Stimulated activated CD8-positive, alpha-beta memory T cell treated with anti-CD3 and anti-CD28 coated beads, Interleukin-7, amount 100 ng/mL, for 24 hours (primary cell): Measurements from ENCODE around the gene DRICH1.
"Not testable (repeated sequence)": the region's sequence is repeated elsewhere in the genome, so short reads cannot be mapped to it uniquely, and the experiment has no call there.

Experiments
- DNase-seq: peaks from one replicate; pipeline ENCODE4 v3.0.0-alpha.2; 2020; ENCODE audit warnings: low read depth

Gene DRICH1

GRCh38 chr22:23598805-23599518 is 33.2 kb downstream of the DRICH1 start:
- DNase-seq = no peak

GRCh38 chr22:23597576-23598268 is 34.4 kb downstream of the DRICH1 start:
- DNase-seq = not testable (repeated sequence)

GRCh38 chr22:23595904-23596303 is 36.2 kb downstream of the DRICH1 start:
- DNase-seq = not testable (repeated sequence)

- DNase-seq = no peak
Measured at GRCh38 chr22:23591846-23592245, 40.3 kb downstream of the DRICH1 start.

- peak; percentile 44 for DNase-seq
Measured at GRCh38 chr22:23591201-23591791, 40.8 kb downstream of the DRICH1 start.

DNA sequence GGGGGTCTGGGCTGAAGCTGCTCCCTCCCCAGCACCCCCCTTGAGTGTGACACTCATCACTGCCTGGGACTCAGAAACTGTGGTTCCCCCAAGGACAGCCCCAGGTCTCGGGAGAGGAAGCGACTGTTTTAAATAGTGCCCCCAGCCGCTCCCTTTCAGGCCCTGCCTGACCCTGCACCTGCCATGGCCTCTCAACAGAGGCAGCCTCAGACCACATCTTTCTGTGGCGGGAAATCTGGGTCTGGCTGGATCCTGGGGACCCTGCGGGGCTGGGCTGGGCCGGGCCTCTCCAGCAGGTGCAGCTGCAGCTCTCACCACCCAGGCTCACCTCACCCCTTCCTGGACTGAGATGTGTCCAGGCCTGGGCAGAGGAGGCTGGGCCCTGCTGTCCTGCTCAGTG is 48.3 kb downstream of the DRICH1 start:
- DNase-seq = no peak

GRCh38 chr22:23583153-23583552 is 49.0 kb downstream of the DRICH1 start:
- DNase-seq = no peak

DNA sequence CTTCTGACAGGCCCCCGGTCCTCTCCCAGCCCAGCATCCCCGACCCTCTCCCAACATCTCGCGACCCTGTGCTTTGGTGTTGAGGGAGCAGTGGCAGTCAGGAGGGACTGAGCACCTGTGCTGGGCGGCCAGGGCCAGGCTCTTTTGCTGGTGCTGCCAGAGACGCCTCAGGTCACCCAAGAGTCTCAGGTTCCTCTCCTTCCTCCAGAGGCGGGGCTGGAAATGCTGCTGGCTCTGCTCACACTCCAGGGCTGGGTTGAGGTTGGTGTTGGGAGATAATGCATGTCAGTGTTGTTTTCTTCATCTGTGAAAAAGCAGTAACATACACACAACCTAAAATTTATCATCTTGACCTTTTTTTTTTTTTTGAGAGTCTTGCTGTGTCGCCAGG is 50.9 kb downstream of the DRICH1 start:
- DNase-seq = no peak

- no peak for DNase-seq
Measured at GRCh38 chr22:23580576-23581259, 51.4 kb downstream of the DRICH1 start.

DNA sequence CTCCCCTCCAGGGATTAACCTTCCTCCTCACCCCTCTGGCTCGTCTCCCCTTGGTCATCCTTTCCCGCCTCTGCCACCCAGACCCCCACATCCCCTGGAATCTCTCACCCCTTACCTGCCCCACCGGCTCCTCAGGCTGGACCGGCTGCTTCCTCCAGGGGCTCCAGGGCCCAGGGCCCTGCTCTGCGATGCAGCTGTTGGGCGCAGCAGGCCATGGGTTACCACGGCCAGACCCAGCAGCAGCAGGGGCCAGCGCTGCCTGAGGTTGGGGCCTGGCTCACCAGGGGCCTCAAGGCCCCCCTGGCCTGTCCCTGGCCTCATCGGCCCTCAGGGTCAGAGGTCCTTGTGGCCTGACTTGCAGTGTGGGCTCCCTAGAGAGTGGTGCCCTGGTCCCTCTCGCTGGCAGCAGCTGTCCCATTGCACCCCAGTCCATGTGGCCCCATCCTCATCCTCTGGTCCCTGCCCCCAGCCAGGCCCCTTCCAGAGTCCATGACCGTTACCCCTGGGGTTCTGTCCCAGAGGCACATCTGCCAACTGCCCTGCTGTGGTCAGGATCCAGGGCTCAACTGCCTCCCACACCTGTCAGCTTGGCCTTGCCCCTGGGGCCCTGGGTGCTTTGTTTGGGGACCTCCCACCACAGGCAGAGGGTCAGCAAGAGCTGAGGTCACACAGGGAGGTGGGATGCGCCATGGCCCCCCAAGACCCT is 52.1 kb downstream of the DRICH1 start, which contains the start of gene IGLL1:
IGLL1 (minus strand) TSS at position 421 of the 706 bp plus-strand sequence; CDS start at position 321, 100 bp downstream.
- DNase-seq = no peak

DNA sequence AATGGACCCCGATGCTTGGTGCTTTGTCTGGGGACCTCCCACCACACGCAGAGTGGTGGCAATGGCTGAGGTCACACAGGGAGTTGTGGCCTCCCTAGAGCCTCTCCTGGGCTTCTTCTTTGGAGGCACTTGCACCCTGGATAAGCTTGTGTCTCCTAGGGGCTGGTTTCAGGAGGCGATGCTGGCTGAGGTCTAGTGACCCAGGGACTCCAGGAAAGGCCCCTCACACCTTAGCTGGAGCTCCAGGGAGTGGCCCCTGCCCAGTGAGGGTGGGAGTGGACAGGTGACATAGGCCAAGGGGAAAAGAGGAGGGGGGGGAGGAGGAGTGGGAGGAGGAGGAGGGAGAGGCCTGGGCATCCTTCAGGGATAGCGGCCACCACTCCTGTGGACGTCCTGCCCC is 52.8 kb downstream of the DRICH1 start:
- no peak for DNase-seq

DNA sequence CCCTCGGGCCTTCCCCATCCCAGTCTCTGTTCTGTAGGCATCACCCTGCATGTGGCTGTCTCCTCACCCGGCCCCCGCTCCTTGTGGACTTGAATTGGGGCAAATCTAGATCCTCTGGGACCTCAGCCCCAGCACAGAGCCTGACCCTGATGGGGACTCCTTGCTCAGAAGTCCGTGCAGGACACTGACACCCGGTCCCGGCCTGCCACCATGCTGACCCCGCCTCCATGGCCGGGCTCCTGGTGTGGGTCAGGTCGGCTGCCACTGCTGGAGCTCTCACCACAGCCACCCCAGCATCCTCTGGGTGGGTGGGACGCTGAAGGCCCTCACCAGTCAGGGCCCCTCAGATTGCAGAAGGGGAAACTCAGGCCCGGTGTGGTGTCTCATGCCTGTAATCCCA is 53.8 kb downstream of the DRICH1 start:
- no peak for DNase-seq

- no peak for DNase-seq
Measured at GRCh38 chr22:23576681-23577080, 55.4 kb downstream of the DRICH1 start.

- no peak for DNase-seq
Measured at GRCh38 chr22:23575601-23576000, 56.5 kb downstream of the DRICH1 start.

GRCh38 chr22:23574877-23575276 is 57.2 kb downstream of the DRICH1 start:
- no peak for DNase-seq

- no peak for DNase-seq
Measured at GRCh38 chr22:23574371-23574811, 57.7 kb downstream of the DRICH1 start.

GRCh38 chr22:23573701-23574235 is 58.4 kb downstream of the DRICH1 start:
- DNase-seq = not testable (repeated sequence)

GRCh38 chr22:23573106-23573505 is 59.0 kb downstream of the DRICH1 start:
- not testable (repeated sequence) for DNase-seq

DNA sequence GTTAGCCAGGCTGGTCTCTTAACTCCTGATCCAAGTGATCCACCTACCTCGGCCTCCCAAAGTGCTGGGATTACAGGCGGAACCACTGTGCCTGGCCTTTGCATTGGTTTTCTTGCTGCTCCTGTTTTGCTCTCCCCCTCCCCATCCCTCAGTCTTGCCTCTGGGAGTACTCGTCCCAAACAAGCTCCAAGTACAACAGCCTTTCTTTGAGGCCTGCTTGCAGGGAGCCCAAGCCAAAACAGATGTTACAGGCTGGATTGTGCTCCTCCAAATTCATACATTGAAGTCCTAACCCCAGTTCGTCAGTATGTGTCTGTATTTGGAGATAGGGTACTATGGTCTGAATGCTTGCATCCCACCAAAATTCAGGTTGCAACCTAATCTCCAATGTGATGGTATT is 60.6 kb downstream of the DRICH1 start:
- DNase-seq = no peak

DNA sequence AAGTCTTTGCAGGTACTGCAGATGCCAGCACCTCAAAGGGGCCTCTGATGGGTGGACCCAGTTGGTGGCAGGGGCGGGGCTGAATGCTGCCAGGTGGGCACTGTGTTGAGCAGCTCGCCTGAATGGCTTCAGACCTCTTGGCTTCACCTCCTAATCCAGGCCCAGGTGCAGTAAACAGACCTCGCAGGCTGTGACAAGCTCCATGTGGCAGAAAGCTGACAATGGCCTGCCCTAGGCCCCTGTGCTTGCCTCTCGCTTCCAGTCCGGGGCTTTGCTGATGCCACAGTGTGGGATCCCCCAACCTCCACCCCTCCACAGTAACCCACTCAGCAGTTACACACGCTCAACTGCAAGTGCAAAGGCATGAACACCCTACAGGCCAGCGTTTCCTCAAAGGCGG is 61.4 kb downstream of the DRICH1 start:
- DNase-seq = no peak

DNA sequence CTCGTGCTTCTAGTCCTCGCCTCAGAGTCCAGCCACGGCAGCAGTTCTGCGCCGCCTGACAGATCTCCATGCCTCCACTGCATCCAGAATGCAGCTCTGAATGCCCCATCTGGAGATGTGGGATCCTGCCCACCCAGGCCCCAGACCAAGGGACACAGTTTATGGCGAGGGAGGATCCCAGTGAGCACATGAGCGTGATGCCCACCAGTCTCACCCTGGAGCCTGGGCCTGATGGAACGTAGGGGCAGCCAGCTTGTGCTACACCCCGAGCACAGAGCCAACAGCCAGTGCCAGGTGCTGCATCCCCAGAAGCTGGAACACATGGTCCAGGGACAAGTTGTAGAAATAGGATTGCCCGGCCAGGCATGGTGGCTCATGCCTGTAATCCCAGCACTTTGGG is 62.4 kb downstream of the DRICH1 start:
- DNase-seq = no peak

DNA sequence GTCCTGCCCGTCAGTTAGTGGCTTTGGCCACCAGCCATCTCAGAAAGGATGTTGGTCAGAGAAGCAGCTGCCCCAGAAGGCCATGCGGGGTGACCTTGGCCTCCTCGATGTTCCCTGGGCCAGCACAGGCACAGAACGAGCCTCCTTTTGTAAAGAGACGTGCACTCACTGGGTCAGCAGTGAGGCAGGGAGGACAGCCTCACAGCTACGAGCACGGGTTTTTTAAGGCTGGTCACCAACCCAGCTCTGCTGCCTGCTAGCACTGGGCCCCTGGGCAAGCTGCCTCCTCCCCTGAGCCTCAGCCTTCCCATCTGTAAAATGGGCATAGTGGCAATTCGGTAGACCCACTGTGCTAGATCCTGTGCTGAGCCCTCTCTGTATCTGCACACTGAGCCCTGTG is 62.8 kb downstream of the DRICH1 start:
- no peak for DNase-seq
